Neural cell (in vitro differentiated cells): ENCODE data around the gene DPP10. TPM values are rescaled to one million over a fixed set of nuclear protein-coding genes. Genes with fewer than 3 reads are reported as not detected.

Source experiments
- H2AFZ ChIP-seq: fragments of 200-600, 300-800 bp; sonication (generic), shearing (Covaris generic); 2 replicates; pipeline ENCODE4 v1.6.0; 2014; ENCODE audit warnings: low read depth, mild to moderate bottlenecking, antibody characterized with exemption, low read length, moderate library complexity
- H3F3A ChIP-seq: fragments of 200-600 bp; shearing (Covaris generic); 2 replicates; pipeline ENCODE4 v1.6.1; 2016; ENCODE audit warnings: mild to moderate bottlenecking, moderate library complexity, mixed read lengths, antibody characterized with exemption, low read length; ENCODE audit not compliant: insufficient read depth, poor library complexity, severe bottlenecking
- H3K27ac ChIP-seq: fragments of 200-600, 300-800 bp; sonication (generic), shearing (Covaris generic); 2 replicates; pipeline ENCODE4 v1.5.1; 2014; ENCODE audit warnings: mild to moderate bottlenecking, low read length, moderate library complexity
- H3K27me3 ChIP-seq: fragments of 300-800, 200-600 bp; sonication (generic), shearing (Covaris generic); 2 replicates; pipeline ENCODE4 v1.6.0; 2014; ENCODE audit warnings: mild to moderate bottlenecking, low read depth, low read length, moderate library complexity; ENCODE audit not compliant: insufficient read depth
- H3K36me3 ChIP-seq: fragments of 300-800, 200-600 bp; sonication (generic), shearing (Covaris generic); 2 replicates; pipeline ENCODE4 v1.5.1; 2014; ENCODE audit warnings: mild to moderate bottlenecking, antibody characterized with exemption, low read length, moderate library complexity; ENCODE audit not compliant: insufficient read depth
- H3K4me2 ChIP-seq: fragments of 300-800, 200-600 bp; sonication (generic), shearing (Covaris generic); 2 replicates; pipeline ENCODE4 v1.6.0; 2014; ENCODE audit warnings: mild to moderate bottlenecking, low read length
- H3K4me3 ChIP-seq: fragments of 300-800, 200-600 bp; sonication (generic), shearing (Covaris generic); 2 replicates; pipeline ENCODE4 v1.5.1; 2014; ENCODE audit warnings: mild to moderate bottlenecking, low read length, moderate library complexity
- H3K79me2 ChIP-seq: fragments of 200-600 bp; shearing (Covaris generic); replicated peaks from 2 replicates; pipeline ENCODE4 v1.6.0; 2014; ENCODE audit warnings: mild to moderate bottlenecking, low read length, moderate library complexity; ENCODE audit not compliant: insufficient read depth
- H3K9ac ChIP-seq: fragments of 300-800, 200-600 bp; sonication (generic), shearing (Covaris generic); 2 replicates; pipeline ENCODE4 v1.6.1; 2016; ENCODE audit warnings: mild to moderate bottlenecking, low read length, mixed read lengths
- H3K9me2 ChIP-seq: fragments of 200-600 bp; shearing (Covaris generic); 2 replicates; pipeline ENCODE4 v1.6.1; 2016; ENCODE audit warnings: mild to moderate bottlenecking, low read length, mixed read lengths; ENCODE audit not compliant: insufficient read depth
- H3K9me3 ChIP-seq: fragments of 200-600, 300-800 bp; sonication (generic), shearing (Covaris generic); 2 replicates; pipeline ENCODE4 v1.6.1; 2016; ENCODE audit warnings: mild to moderate bottlenecking, mixed run types, low read length, moderate library complexity, mixed read lengths
- H4K20me1 ChIP-seq: fragments of 200-600 bp; shearing (Covaris generic); 2 replicates; pipeline ENCODE4 v1.6.1; 2016; ENCODE audit warnings: mild to moderate bottlenecking, mixed run types; ENCODE audit not compliant: insufficient read depth
- EP300 ChIP-seq: fragments of 450-650 bp; conservative IDR thresholded peaks from 2 replicates; pipeline ENCODE4 v1.6.1; 2014; ENCODE audit warnings: antibody characterized with exemption, mild to moderate bottlenecking, moderate library complexity; ENCODE audit not compliant: poor library complexity, severe bottlenecking
- EZH2 ChIP-seq: fragments of 200-600, 300-800 bp; shearing (Covaris generic), sonication (generic); IDR thresholded peaks from 2 replicates; pipeline ENCODE4 v1.6.1; 2014; ENCODE audit warnings: antibody characterized with exemption, low read length, borderline replicate concordance, mild to moderate bottlenecking; ENCODE audit not compliant: insufficient read depth, poor library complexity, severe bottlenecking
- MXI1 ChIP-seq: fragments of 450-650 bp; conservative IDR thresholded peaks from 2 replicates; pipeline ENCODE4 v1.6.1; 2014; ENCODE audit warnings: antibody characterized with exemption, mild to moderate bottlenecking; ENCODE audit not compliant: poor library complexity, severe bottlenecking
- POLR2AphosphoS5 ChIP-seq: IDR thresholded peaks from 2 replicates; pipeline ENCODE4 v1.6.1; 2012
- RAD21 ChIP-seq: fragments of 450-650 bp; conservative IDR thresholded peaks from 2 replicates; pipeline ENCODE4 v1.6.1; 2014; ENCODE audit warnings: antibody characterized with exemption, mild to moderate bottlenecking, moderate library complexity
- SMC3 ChIP-seq: fragments of 450-650 bp; conservative IDR thresholded peaks from 2 replicates; pipeline ENCODE4 v1.6.1; 2014; ENCODE audit warnings: antibody characterized with exemption, mild to moderate bottlenecking, moderate library complexity; ENCODE audit not compliant: poor library complexity
- TAF1 ChIP-seq: IDR thresholded peaks from 2 replicates; pipeline ENCODE4 v1.6.1; 2012; ENCODE audit warnings: low read depth
- polyA plus RNA-seq: library from polyadenylated mRNA; depleted of rRNA; stranded (reverse); fragments of >200 nt; gene quantifications from 2 replicates; pipeline ENCODE4 v1.2.3, GENCODE V29; 2014
- TF ChIP-seq, protein P1 (sequence below): fragments of 450-650 bp; IDR thresholded peaks from 2 replicates; pipeline ENCODE4 v1.5.1; 2014; ENCODE audit warnings: antibody characterized with exemption, mild to moderate bottlenecking, moderate library complexity; ENCODE audit not compliant: poor library complexity, severe bottlenecking
- TF ChIP-seq, protein P2 (sequence below): IDR thresholded peaks from 2 replicates; pipeline ENCODE4 v1.6.1; 2012; ENCODE audit warnings: borderline replicate concordance

The DPP10 gene
- polyA plus RNA-seq, 1 donor from 2014 or later: 13.9 TPM

DNA sequence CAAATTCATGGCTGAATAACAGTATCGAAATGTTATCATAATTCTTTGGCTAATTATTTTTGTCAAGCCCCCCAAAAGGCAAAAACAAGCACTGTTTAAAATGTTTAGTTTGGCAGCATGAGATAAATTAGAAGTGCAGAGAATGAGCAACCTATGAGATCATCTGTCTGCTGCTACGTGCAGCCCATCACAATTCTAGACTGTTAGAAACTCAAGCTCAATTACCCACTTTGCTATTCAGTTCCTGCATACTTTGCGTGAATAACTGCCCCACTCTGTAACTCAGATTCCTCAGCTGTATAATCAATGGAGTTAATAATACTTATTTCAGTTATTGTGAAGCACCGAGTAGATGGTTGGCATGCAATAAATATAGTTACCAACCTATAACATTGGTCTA, 1181.9 kb downstream of the DPP10 start:
- Histone ChIP-seq H3K9me2 (no peaks in the 10 kb centered on the region), H3K36me3 (no peaks in the 10 kb centered on the region), H4K20me1 (no peaks in the 10 kb centered on the region), H3K4me3 (no peak overlapping the region), H3K27ac (no peak overlapping the region), H3K79me2 (no peaks in the 10 kb centered on the region), H3K27me3 (no peaks in the 10 kb centered on the region), H3K9ac (no peak overlapping the region), H2AFZ (no peak overlapping the region), H3F3A (no peaks in the 10 kb centered on the region), H3K4me2 (no peak overlapping the region), H3K9me3 (no peaks in the 10 kb centered on the region)
- TF ChIP-seq SMC3 (no peak), POLR2AphosphoS5 (no peak), MXI1 (no peak), TAF1 (no peak), RAD21 (no peak), EZH2 (no peak), EP300 (no peak)
- TF ChIP-seq, protein P1, sequence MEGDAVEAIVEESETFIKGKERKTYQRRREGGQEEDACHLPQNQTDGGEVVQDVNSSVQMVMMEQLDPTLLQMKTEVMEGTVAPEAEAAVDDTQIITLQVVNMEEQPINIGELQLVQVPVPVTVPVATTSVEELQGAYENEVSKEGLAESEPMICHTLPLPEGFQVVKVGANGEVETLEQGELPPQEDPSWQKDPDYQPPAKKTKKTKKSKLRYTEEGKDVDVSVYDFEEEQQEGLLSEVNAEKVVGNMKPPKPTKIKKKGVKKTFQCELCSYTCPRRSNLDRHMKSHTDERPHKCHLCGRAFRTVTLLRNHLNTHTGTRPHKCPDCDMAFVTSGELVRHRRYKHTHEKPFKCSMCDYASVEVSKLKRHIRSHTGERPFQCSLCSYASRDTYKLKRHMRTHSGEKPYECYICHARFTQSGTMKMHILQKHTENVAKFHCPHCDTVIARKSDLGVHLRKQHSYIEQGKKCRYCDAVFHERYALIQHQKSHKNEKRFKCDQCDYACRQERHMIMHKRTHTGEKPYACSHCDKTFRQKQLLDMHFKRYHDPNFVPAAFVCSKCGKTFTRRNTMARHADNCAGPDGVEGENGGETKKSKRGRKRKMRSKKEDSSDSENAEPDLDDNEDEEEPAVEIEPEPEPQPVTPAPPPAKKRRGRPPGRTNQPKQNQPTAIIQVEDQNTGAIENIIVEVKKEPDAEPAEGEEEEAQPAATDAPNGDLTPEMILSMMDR: no peak
- TF ChIP-seq, protein P2, sequence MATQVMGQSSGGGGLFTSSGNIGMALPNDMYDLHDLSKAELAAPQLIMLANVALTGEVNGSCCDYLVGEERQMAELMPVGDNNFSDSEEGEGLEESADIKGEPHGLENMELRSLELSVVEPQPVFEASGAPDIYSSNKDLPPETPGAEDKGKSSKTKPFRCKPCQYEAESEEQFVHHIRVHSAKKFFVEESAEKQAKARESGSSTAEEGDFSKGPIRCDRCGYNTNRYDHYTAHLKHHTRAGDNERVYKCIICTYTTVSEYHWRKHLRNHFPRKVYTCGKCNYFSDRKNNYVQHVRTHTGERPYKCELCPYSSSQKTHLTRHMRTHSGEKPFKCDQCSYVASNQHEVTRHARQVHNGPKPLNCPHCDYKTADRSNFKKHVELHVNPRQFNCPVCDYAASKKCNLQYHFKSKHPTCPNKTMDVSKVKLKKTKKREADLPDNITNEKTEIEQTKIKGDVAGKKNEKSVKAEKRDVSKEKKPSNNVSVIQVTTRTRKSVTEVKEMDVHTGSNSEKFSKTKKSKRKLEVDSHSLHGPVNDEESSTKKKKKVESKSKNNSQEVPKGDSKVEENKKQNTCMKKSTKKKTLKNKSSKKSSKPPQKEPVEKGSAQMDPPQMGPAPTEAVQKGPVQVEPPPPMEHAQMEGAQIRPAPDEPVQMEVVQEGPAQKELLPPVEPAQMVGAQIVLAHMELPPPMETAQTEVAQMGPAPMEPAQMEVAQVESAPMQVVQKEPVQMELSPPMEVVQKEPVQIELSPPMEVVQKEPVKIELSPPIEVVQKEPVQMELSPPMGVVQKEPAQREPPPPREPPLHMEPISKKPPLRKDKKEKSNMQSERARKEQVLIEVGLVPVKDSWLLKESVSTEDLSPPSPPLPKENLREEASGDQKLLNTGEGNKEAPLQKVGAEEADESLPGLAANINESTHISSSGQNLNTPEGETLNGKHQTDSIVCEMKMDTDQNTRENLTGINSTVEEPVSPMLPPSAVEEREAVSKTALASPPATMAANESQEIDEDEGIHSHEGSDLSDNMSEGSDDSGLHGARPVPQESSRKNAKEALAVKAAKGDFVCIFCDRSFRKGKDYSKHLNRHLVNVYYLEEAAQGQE: no peak

DNA sequence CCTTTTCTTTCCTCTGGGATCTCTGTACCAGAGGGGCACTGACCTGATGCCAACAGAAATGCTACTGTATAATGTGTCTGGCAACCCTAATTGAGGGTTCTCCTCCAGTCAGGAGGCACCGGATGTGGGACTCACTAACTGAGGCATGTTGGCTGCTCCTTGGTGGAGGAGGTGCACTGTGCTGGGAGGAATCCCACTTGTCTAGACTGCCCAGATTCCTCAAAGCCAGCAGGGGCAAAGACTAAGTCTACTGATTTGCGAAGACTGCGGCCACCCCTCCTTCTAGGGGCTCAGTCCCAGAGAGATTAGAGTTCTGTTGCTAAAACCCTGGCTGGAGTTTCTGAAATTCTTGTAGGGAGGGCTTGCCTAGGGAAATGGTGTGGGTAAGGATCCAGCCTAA, 1192.1 kb downstream of the DPP10 start:
- H3K27me3 ChIP-seq: no peaks in the 10 kb centered on the region
- no peak overlapping the region for H2AFZ ChIP-seq
- no peak overlapping the region for H3K9ac ChIP-seq
- H3K36me3 ChIP-seq: no peaks in the 10 kb centered on the region
- H3K9me2 ChIP-seq: no peaks in the 10 kb centered on the region
- no peaks in the 10 kb centered on the region for H3F3A ChIP-seq
- H3K4me3 ChIP-seq: no peak overlapping the region
- no peak overlapping the region for H3K27ac ChIP-seq
- H3K4me2 ChIP-seq: no peak overlapping the region
- H4K20me1 ChIP-seq: no peaks in the 10 kb centered on the region
- peaks cover 8% of the 10 kb centered on the region for H3K9me3 ChIP-seq
- no peaks in the 10 kb centered on the region for H3K79me2 ChIP-seq
- TF ChIP-seq, protein P1: no peak
- TF ChIP-seq, protein P2: no peak
- TF ChIP-seq TAF1 (no peak), RAD21 (no peak), SMC3 (no peak), EP300 (no peak), POLR2AphosphoS5 (no peak)
